ENCODE measurements around the gene TUBGCP3.
"Not testable (repeated sequence)": the region's sequence is repeated elsewhere in the genome, so short reads cannot be mapped to it uniquely, and the experiment has no call there.

The TUBGCP3 gene

DNA sequence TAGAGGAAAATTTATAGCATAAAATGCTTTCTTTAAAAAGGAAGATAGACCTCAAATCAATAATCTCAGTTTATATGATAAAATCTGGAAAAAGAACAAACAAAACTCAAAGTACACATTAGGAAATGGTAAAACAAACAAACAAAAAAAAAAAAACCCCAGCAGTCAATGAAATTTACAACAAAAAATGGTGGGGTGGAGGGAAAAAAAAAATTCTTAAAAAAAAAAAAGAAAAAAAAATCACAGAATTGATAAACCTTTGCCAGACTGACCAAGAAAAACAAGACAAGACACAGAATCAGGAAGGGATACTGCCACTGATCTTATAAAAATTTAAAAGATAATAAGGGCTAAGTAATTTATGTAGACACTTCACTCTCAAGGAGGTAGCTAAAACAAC is 11.2 kb downstream of the TUBGCP3 start:
- no peak for DNase-seq (ENCODE audit: low read depth)

DNA sequence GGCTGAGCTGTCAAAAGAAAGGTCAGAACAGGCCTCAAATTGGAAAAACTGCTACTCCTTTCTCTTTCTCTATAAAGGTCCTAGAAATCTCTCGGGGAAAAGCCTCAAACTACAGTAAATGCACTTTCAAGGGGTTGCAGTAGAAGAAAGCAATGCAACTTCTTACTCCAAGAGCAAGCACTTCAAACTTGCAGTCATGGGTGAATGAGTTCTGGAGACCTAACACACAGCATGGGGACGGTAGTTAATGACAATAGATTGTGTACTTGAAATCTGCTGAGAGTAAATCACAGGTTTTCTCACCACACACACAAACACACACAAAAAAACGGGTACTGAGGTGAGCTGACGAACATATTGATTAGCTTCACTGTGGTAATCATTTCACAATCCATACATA is 11.8 kb downstream of the TUBGCP3 start:
- no peak for DNase-seq (ENCODE audit: low read depth)

DNA sequence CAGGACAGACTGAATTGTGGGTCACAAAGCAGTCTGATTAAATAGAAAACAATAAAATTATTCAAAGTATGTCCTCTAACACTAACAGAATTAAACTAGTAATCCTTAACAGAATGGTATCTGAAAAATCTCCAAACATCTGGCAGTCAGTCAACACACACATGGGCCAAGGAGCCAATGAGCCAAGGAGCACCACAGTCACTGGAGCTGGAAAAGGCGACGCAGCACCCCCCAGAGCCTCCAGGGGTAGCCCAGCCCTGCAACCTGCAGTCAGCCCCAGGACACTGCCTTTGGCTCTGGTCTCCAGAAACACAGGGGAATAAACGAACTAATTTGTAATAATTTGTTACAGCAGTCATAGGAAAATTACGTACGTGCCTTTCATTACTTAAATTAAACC is 12.3 kb downstream of the TUBGCP3 start:
- no peak for DNase-seq (ENCODE audit: low read depth)

DNA sequence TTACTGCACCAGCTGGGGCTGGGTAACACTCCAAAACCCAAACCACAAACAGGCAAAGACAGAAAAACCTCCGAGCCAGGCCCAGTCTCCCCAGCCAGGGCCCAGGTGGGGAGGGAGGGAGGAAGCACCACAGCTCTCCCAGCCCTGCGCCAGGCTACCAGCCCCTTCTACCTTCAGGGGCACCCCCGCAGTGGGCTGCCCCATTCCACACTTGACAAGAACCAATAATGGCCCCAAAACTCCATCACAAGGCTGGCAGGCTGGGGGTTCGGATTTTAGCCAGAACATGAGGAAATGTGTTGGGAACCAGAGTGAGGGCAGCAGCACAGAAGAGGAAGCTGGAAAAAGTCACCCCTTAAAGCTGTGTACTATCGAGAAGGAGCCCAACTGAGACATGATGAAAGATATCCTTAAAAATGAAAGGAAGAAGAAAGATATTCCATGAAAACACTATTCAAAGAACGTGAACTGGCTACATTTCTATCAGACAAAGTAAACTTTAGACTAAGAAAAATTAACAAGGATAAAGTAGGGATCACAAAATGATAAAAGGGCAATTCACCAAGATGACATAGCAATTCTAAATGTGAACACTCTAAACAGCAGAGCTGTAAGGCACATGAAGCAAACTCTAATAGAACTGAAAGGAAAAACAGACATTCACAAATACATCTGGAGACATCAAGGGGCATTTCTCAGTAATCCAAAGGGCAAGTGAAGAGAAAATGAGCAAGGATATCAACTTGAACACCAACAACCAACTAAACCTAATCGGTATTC is 12.9 kb downstream of the TUBGCP3 start:
- DNase-seq (ENCODE audit: low read depth): no peak

DNA sequence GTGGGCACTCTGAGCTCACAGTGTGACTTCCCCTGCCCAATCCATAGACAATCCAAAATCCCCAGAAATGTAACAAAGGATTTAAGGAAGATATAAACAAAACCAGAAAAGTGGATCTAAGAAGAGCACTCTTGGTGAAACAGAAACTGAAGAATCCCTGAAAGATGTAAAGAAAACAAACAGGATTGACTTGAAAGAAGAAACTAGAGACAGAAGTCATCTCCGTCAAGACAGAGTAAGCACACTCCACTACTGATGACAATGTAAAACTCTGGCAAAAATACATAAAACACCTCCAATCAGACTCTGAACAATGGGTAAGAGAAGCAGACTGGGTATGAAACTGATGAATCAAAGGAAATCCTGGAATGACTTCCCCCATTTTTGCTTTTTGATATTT is 13.5 kb downstream of the TUBGCP3 start:
- DNase-seq (ENCODE audit: low read depth): no peak

DNA sequence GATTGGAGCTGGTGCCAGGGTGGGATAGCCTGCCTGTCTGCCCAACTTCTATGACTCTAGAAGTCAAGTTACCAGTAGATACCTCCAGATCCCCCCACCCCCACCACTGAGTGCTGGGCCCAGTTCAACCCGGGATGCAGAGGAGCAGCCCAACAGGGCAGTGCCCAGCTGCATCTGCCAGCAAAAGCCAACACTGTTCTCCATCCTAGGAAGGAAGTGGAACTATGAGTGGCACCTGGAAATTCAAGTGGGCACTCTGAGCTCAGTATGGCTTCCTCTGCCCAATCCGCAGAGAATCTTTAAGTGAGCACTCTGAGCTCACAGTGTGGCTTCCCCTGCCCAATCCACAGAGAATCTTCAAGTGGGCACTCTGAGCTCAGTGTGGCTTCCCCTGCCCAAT is 14.2 kb downstream of the TUBGCP3 start:
- no peak for DNase-seq (ENCODE audit: low read depth)

DNA sequence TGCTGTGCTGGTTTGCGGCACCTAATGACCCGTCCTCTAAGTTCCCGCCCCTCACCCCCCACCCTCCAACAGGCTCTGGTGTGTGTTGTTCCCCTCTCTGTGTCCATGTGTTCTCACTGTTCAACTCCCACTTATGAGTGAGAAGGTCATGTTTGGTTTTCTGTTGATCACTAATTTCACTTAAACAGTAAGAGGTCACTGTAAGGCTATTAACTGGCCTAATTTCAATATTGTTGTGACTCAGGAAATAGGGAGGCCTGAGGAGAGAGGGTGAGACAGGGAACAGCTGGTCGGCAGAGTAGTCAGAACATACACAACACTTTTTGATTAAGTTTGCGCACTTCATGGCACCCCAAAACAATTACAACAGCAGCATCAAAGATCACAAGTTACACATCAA is 15.6 kb downstream of the TUBGCP3 start:
- no peak for DNase-seq (ENCODE audit: low read depth)

DNA sequence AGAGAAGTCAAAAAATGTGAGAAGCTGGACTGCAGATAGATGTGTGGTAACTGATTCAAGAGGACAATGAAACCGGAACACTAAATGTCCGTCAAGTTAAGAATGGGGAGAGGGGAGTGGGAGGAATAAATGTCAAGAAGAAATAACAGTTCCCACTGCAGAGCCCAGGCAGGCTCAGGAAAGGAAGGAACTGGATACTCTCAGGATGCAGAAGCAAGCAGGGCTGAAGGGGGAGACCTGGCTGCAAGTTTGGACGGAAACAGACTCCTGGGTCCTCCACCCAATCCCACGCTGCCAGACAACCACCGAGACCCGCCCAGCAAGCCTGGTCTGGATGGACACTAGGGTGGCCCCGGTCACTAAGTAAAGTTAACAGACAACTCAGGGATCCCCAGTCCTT is 18.1 kb downstream of the TUBGCP3 start:
- no peak for DNase-seq (ENCODE audit: low read depth)

DNA sequence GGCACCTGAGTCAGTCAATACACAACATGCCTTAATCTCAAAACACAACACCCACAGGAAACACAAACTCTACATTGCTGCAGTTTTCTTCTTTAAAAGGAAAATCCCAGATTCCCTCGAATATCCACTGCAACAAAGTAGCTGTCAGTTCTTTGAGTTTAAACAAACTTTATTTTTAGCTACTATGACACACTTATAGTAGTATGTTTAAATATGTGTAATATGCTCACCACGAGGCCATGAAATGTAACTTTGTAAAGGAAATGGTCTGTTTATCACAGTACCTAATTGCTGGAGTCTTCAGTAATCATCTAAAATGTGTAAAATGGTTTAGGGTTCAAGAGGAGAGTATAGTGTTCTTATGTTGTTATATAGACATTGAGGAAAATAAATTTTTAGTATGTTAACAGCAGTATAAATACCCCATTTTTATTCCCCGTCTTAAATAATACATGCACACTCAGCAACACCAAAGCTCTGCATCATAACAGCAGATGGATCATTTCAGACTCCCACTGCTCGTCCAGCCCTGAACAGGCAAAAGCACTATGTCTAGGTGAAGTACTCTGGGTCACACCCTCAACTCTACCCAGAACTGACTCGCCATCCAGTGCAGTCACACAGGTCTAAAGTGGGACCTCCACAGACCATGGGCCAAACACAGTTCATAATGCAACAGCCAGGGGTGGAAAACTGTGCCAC is 20.6 kb downstream of the TUBGCP3 start:
- no peak for DNase-seq (ENCODE audit: low read depth)

DNA sequence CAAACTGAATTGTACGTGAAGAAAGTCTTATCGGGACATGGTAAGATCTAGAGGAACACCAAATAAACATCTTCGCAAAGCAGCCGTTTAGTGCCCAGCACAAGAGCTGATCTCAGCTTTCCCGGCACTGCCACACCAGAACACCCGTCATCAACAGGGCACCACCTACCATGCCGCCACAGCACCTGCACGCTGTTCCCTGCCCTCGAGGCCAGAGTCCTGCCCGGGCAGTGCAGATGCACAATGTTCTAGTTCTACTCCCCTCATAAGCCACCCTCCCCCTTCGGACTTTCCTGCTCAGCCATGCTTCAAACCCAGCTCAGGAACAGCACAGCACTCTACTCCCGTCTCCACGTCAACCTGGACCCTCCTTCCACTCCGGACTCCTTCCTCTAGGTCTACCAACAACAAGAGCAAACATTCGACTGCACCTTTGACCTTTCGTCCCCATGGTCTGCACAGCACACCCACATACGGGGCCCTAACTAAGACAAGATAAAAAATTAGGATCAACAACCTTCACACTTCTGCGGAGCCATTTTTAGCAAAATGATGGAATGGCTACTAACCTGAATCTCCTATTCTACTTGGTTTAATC is 25.1 kb downstream of the TUBGCP3 start:
- no peak for DNase-seq (ENCODE audit: low read depth)

DNA sequence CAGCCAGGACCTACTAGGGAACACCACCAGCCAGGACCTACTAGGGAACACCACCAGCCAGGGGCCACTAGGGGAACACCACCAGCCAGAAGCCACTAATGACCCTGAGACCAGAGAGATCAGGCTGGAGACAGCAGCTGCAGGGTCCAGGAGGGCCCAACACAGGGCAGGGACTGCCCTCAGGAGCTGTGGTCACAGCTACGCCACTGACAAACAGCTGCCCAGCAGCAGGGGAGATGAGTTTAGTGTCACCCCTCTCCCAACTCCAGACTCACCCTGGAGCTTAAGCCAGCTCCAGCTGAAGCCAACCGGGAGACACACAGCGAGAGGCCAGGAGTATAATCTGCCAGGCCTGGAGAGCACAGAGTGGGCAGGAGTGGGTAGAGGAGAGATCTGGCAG is 25.7 kb downstream of the TUBGCP3 start:
- DNase-seq (ENCODE audit: low read depth): no peak

DNA sequence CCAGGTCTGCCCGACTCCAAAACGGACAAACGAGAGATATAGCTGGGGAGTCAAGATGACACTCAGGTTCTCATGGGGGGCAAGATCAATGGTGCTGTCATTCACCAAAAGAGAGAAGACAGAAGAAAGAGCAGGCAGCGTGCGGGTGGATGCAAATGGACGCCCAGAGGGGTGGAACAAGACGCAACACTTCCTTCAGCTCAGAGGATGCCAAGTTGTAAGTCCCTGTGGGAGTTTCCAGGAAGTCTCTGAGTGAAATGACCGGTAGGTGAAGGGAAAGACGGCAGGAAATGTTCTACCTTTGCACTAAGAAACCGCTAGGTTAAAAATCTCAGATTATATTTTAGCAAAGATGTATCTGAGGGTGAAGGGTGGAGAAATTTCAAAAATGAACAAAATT is 26.5 kb downstream of the TUBGCP3 start:
- no peak for DNase-seq (ENCODE audit: low read depth)

DNA sequence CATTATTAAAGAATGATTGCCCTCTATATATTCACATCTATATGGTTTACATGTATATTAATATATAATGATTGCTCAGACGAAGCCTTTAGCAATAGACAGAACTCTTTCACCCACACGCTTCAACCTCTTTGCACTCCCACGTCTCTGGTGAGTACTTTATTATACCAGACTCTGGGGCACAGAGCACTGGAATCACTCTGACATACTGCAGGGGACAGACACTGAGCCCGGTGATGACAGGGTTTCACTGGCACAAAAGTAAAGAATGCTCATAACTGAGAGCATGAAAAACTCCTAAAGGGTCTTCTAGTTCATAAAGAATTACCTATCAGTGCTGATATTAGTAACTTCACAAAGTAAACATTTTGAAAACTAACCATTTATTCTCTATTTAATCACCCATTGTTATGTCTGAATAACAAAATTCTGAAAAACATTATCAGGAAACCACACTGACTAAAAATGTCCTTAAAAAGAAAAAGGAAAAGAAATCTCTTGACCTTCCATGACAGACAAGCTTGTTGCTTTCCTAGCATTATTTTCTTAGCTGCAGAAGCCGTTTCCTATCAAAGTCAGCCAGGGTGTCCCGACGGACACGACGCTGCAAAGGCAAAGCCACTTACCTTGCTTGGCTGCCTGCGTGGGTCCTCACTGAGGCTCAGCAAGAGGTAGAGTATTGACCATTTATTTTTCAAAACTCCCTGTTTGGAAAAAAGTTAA is 29.1 kb downstream of the TUBGCP3 start:
- DNase-seq (ENCODE audit: low read depth): no peak

DNA sequence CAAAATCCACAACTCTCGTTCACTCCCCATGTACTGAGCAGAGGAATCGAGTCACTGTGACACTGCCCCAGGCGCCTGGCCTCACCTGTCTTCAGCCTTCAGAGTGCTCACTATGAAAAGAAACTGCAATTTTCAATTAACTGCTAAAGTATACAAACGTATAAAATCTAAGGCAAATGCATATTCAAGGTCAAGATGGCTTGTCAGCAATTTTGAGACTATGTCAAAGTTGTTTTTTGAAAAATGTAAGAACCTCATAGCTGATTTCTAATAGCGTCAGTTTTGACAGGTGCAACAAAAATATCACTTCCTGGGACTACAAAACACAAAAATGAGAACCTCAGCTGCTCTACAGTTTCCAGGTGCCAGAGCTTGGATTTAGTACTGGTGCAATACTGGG is 31.4 kb downstream of the TUBGCP3 start:
- DNase-seq (ENCODE audit: low read depth): no peak

DNA sequence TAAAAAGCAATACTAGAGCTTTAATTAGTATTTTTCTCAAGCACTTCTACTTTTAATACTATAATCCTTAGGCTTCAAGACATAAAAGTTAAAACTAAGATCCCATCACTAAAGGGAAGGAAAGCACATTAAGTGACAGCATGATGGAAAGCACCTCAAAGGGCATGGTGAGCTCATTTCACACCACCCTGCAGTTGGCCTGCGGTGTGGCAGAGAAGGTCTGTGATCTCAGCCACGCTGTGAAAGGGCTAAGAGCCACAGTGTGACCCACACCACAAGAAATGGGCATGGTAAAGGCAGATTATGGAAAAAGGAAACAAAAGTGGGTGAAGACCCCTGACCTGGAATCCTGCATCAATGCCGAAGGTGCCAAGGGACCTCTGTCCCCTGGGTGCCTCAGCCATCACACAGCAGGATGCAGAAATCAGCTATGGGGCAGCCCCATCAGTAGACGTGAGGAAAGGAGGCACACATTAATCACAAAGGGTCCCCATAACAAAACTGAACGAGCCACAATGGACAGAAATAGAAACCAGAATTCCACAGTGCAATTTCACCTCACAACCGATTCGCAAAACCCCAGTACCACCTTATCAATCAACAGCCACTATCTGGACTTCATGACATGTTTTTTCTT is 33.6 kb downstream of the TUBGCP3 start:
- DNase-seq (ENCODE audit: low read depth): no peak

DNA sequence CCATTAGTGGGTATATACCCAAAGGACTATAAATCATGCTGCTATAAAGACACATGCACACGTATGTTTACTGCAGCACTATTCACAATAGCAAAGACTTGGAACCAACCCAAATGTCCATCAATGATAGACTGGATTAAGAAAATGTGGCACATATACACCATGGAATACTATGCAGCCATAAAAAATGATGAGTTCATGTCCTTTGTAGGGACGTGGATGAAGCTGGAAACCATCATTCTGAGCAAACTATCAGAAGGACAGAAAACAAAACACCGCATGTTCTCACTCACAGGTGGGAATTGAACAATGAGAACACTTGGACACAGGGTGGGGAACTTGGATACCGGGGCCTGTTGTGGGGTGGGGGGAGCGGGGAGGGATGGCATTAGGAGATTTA is 39.0 kb downstream of the TUBGCP3 start:
- not testable (repeated sequence) for DNase-seq (ENCODE audit: low read depth)

DNA sequence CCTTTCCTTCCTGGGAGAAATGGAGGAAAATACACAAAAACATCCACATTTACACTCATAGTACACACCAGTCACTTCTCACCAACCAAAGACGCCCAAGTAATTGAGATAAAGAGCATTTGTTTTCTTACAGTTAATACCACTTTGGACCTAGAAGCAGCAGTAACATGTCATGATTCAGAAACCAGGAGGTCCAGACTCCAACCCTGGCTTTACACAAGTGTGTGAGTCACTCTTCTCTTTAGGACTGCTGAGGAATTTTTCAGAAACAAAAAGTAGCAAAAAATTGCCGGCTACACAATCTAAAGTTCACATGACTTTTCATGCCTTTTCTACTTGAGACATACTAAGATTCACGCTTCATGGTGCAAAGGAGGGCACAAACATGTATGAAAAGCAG is 42.1 kb downstream of the TUBGCP3 start:
- no peak for DNase-seq (ENCODE audit: low read depth)

DNA sequence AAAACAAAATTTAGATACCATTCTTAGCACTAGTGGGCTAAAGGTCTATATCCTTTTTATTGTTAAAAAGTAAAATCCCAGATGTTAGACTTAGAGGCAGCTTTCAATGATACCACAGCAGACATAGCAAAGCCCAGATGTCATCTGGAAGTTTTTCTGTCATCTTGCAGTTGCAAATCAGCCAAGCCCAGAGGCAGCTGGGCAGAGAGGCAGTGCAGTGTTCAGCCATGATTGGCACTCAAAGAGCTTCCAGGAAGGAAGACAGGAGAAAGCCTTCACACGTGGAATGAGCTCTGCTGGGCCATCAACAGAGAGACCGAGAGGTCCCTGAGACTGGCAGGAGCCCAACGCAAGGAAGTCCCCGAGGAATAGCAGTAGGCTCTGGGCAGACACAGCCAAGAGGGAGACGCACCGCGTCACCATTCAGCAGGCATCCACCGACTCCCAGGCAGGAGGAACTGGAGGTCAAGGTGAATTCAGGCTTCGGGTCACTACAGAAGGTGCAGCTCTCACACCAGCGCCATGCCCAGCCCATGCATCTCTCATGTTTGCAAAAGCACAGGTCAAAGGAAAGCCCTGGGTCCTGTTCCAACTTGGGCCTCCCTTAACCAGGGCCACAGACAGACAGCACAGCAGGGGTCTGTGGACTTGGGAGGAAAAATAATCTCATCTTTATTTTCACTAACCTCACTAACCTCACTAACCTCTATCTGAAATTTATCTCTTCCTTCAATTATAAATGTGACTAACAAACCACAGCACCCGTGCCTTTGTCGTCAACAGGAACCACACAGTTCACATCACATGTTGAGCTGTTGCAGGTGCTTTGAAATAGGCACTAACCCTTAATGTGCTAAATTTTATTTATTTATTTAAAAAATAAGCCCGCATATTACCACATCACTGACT is 54.9 kb downstream of the TUBGCP3 start:
- DNase-seq (ENCODE audit: low read depth): no peak

DNA sequence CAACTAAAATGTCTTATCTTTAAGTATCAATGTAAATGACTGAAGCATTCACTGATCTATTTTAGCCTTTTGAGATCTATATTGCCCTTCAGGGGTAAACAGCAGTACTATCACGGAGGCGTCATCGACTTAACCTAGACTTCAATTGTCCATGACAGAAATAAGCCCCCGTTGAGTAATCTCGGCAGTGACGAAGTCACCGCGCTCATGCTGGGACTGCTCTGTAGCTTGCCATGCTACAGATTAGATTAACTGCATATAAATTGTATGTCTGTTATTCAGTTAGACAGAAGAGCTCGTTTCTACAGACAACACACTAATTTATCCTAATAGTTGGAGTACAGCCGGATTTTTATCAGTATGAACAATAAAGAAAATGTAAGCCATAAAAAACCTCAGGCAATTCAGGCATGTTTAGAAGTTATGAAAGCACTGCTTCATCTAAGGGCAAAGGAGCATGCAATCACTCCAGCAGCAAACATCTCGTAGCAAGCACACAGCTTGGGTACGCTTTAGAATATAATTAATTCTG is 56.6 kb downstream of the TUBGCP3 start:
- no peak for DNase-seq (ENCODE audit: low read depth)

DNA sequence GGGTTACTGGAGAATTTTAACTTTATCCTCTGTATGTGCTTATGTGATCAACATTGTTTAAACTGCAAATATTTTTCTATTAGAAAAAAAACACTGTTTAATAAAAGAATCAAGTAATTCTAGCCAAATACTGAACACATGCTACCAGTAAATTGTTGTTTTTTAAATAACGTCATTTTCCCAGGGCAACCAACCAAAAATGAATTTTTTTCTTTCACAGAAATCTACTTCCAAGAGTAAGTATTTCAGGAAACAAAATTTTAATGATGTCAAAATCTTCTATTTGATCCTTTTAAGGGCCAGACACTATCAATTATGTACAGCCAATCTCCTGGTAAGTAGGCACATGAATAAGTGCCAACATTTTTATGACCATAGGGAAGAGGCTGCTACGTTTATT is 57.1 kb downstream of the TUBGCP3 start:
- DNase-seq (ENCODE audit: low read depth): no peak

DNA sequence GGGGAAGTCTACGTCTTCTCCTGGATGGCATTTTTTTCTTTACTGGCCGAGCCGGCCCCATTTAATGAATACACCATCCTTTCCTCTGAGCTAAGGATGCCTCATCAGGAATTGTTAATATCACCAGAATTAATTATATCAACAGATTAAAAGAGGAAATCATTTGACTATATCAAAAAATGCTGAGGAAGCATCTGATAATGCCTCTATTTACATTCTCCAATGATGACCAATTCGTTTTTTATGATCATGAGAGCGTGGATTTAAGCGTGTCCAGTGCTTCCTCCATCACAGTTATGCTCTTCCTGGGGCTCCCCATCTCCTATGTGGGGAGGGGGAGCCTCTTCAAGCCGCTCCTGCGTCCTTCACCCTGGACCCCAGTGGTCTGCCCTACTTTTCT is 58.7 kb downstream of the TUBGCP3 start:
- DNase-seq (ENCODE audit: low read depth): no peak

All from T follicular helper cell (primary cell).